GM12878 (cell line): Measurements from ENCODE around the gene GVQW3. TPM values are rescaled to one million over a fixed set of nuclear protein-coding genes. Genes with fewer than 3 reads are reported as not detected.
A peak's percentile ranks its signal among the peaks of the same experiment; 100 is the strongest.

Source experiments
- ATAC-seq: fragments of 200-7000 bp; cut with Tn5 transposase; 3 replicates; pipeline ENCODE4 v1.9.1; 2020; ENCODE audit warnings: mild to moderate bottlenecking, moderate library complexity
- Bru-seq: library from RNA; stranded (reverse); fragments of 400-500 nt; gene quantifications from one replicate; lab custom pipeline; 2021; lab: Mats Ljungman, UMichigan
- BruChase-seq, 2 experiments: library from RNA; stranded (reverse); fragments of 400-500 nt; gene quantifications; one replicate each; lab custom pipeline; 2021; lab: Mats Ljungman, UMichigan
- BruUV-seq: library from RNA; stranded (reverse); fragments of 400-500 nt; replicated peaks from 2 replicates; lab custom pipeline; 2021; lab: Mats Ljungman, UMichigan
- CTCF ChIA-PET: fragments of 300-600 bp; sonication (Branson Sonifier 250); formaldehyde crosslinking; extraction: SDS; loops from one replicate; lab custom pipeline; 2021; ENCODE audit warnings: inconsistent platforms; lab: Yijun Ruan, JAX
- POLR2A ChIA-PET: fragments of 350-600 bp; formaldehyde crosslinking; extraction: SDS; loops from one replicate; lab custom pipeline; 2021; ENCODE audit warnings: inconsistent platforms; lab: Charles Lee
- RAD21 ChIA-PET: fragments of 300-600 bp; sonication (Branson Sonifier 250); formaldehyde crosslinking; loops from one replicate; lab custom pipeline; 2023; ENCODE audit warnings: antibody characterized with exemption; ENCODE audit not compliant: unreplicated experiment; lab: Charles Lee
- SMC1A ChIA-PET: fragments of 300-600 bp; sonication (Branson Sonifier 250); formaldehyde crosslinking; loops from one replicate; lab custom pipeline; 2023; ENCODE audit not compliant: unreplicated experiment, uncharacterized antibody; lab: Charles Lee
- DNase-seq: peaks from one replicate; pipeline ENCODE4 v3.0.0-alpha.2; 2011; ENCODE audit warnings: low read depth, low spot score
- FAIRE-seq: peaks from 3 replicates; lab custom pipeline; 2011; peaks lifted over from hg19 to GRCh38; lab: Jason Lieb, UNC
- H2AFZ ChIP-seq: 2 replicates; pipeline ENCODE4 v1.6.0; 2011; ENCODE audit warnings: low read depth, low read length, control low read depth; ENCODE audit not compliant: control insufficient read depth
- H3K27ac ChIP-seq: 2 replicates; pipeline ENCODE4 v1.5.1; 2011; ENCODE audit warnings: control low read depth; ENCODE audit not compliant: control insufficient read depth, insufficient read depth
- H3K27me3 ChIP-seq, 2 experiments: replicated peaks in 1 of 2; 2 replicates each; pipeline versions ENCODE4 v1.6.0 to v1.6.1; 2011; ENCODE audit warnings: low read length in 1 of 2; ENCODE audit not compliant: control insufficient read depth in 2 of 2, insufficient read depth in 2 of 2
- H3K36me3 ChIP-seq, 2 experiments: 2 replicates each; pipeline ENCODE4 v1.5.1; 2011; ENCODE audit warnings: low read length in 1 of 2; ENCODE audit not compliant: control insufficient read depth in 2 of 2, insufficient read depth in 2 of 2
- H3K4me1 ChIP-seq: 2 replicates; pipeline ENCODE4 v1.6.1; 2011; ENCODE audit warnings: mild to moderate bottlenecking, low read length, moderate library complexity, mixed read lengths; ENCODE audit not compliant: control insufficient read depth, insufficient read depth
- H3K4me2 ChIP-seq: 2 replicates; pipeline ENCODE4 v1.6.0; 2011; ENCODE audit warnings: control low read depth; ENCODE audit not compliant: control insufficient read depth, insufficient read depth
- H3K4me3 ChIP-seq: fragments of 200-600 bp; sonication (generic); 2 replicates; pipeline ENCODE4 v1.5.1; 2016
- H3K79me2 ChIP-seq: 2 replicates; pipeline ENCODE4 v1.6.0; 2011; ENCODE audit warnings: low read length; ENCODE audit not compliant: control insufficient read depth, insufficient read depth
- H3K9ac ChIP-seq: 2 replicates; pipeline ENCODE4 v1.8.0; 2011; ENCODE audit warnings: low read length, control low read depth, mixed read lengths; ENCODE audit not compliant: control insufficient read depth, insufficient read depth
- H3K9me3 ChIP-seq: replicated peaks from 3 replicates; pipeline ENCODE4 v1.5.1; 2011; ENCODE audit warnings: mild to moderate bottlenecking, low read length; ENCODE audit not compliant: control insufficient read depth, insufficient read depth
- H4K20me1 ChIP-seq: 2 replicates; pipeline ENCODE4 v1.6.0; 2011; ENCODE audit not compliant: control insufficient read depth, insufficient read depth
- BRCA1 ChIP-seq: IDR thresholded peaks from 2 replicates; pipeline ENCODE4 v1.6.1; 2011; ENCODE audit warnings: low read depth, low read length, improper control_type of control experiment
- CBFB ChIP-seq: IDR thresholded peaks from 2 replicates; pipeline ENCODE4 v1.6.1; 2016; ENCODE audit warnings: antibody characterized with exemption, low read depth
- CBX5 ChIP-seq: sonication (generic); IDR thresholded peaks from 2 replicates; pipeline ENCODE4 v1.6.1; 2016; ENCODE audit warnings: low read depth, moderate library complexity, mild to moderate bottlenecking, inconsistent platforms
- CHD1 ChIP-seq: IDR thresholded peaks from 2 replicates; pipeline ENCODE4 v1.6.1; 2012; ENCODE audit warnings: low read depth, low read length, improper control_type of control experiment
- CHD2 ChIP-seq: IDR thresholded peaks from 2 replicates; pipeline ENCODE4 v1.6.1; 2011; ENCODE audit warnings: low read depth, low read length, improper control_type of control experiment, borderline replicate concordance
- CHD4 ChIP-seq: fragments of 200-600 bp; sonication (generic); IDR thresholded peaks from 2 replicates; pipeline ENCODE4 v1.6.1; 2016; ENCODE audit warnings: mild to moderate bottlenecking
- CREB1 ChIP-seq: IDR thresholded peaks from 2 replicates; pipeline ENCODE4 v1.6.1; 2012; ENCODE audit warnings: low read depth, mild to moderate bottlenecking, inconsistent platforms
- FOXK2 ChIP-seq: fragments of 450-650 bp; IDR thresholded peaks from 2 replicates; pipeline ENCODE4 v1.6.1; 2017; ENCODE audit warnings: mild to moderate bottlenecking, moderate library complexity
- KAT2A ChIP-seq: conservative IDR thresholded peaks from 2 replicates; pipeline ENCODE4 v1.6.1; 2011; ENCODE audit warnings: low read depth, low read length; ENCODE audit not compliant: control insufficient read depth
- MEF2B ChIP-seq: fragments of 450-650 bp; IDR thresholded peaks from 2 replicates; pipeline ENCODE4 v1.6.1; 2018; ENCODE audit warnings: mild to moderate bottlenecking, moderate library complexity; ENCODE audit not compliant: partially characterized antibody, poor library complexity, severe bottlenecking
- MYB ChIP-seq: fragments of 150-350 bp; IDR thresholded peaks from 2 replicates; pipeline ENCODE4 v1.6.1; 2014; ENCODE audit warnings: mild to moderate bottlenecking, low read depth, low read length, borderline replicate concordance
- NR2C1 ChIP-seq: fragments of 450-650 bp; IDR thresholded peaks from 2 replicates; pipeline ENCODE4 v1.6.1; 2017; ENCODE audit warnings: antibody characterized with exemption, mild to moderate bottlenecking, moderate library complexity
- NRF1 ChIP-seq: conservative IDR thresholded peaks from 2 replicates; pipeline ENCODE4 v1.6.1; 2011; ENCODE audit warnings: mild to moderate bottlenecking, low read depth, low read length, improper control_type of control experiment
- POLR2A ChIP-seq: IDR thresholded peaks from 2 replicates; pipeline ENCODE4 v1.6.1; 2011; ENCODE audit warnings: low read depth, mild to moderate bottlenecking, low read length
- RAD21 ChIP-seq: IDR thresholded peaks from 2 replicates; pipeline ENCODE4 v1.6.1; 2011; ENCODE audit warnings: mild to moderate bottlenecking, low read depth, low read length, moderate library complexity; ENCODE audit not compliant: insufficient read depth
- RELA ChIP-seq: fragments of 450-650 bp; IDR thresholded peaks from 2 replicates; pipeline ENCODE4 v1.8.0; 2014; ENCODE audit warnings: borderline replicate concordance; ENCODE audit not compliant: partially characterized antibody
- SIN3A ChIP-seq: IDR thresholded peaks from 2 replicates; pipeline ENCODE4 v1.6.1; 2012; ENCODE audit warnings: low read depth, low read length, improper control_type of control experiment
- TAF1 ChIP-seq: IDR thresholded peaks from 2 replicates; pipeline ENCODE4 v1.6.1; 2011; ENCODE audit warnings: mild to moderate bottlenecking, low read depth, low read length, borderline replicate concordance
- TBL1XR1 ChIP-seq: IDR thresholded peaks from 2 replicates; pipeline ENCODE4 v1.6.1; 2012; ENCODE audit warnings: low read depth, low read length, improper control_type of control experiment
- WGBS: methylation state at CpG from one replicate; pipeline ENCODE4 v1.1.6; 2016; ENCODE audit warnings: low lambda C conversion rate; ENCODE audit not compliant: insufficient replicate concordance, insufficient coverage; ENCODE audit errors: missing lambda C conversion rate; 5-methylcytosine and 5-hydroxymethylcytosine counted together
- in situ Hi-C: fragments of 300-500 bp; cut with MboI; formaldehyde crosslinking; loops from 9 replicates; pipeline ENCODE4 v1.14.3; 2018; ENCODE audit warnings: mixed read lengths
- intact Hi-C: fragments of 100-400 bp; cut with micrococcal nuclease; formaldehyde crosslinking; loops from one replicate; pipeline ENCODE4 v1.14.2; 2022; ENCODE audit not compliant: unreplicated experiment
- long read RNA-seq, 2 experiments: library from polyadenylated mRNA; unstranded; transcript quantifications; one replicate each; pipeline ENCODE4 v2.0.0, GENCODE V29; 2019 to 2020
- polyA minus RNA-seq, 3 experiments: library from RNA; depleted of rRNA, polyadenylated mRNA; stranded (reverse); fragments of >200 nt; gene quantifications; 2 replicates each; pipeline ENCODE4 v1.2.3, GENCODE V29; 2011
- polyA plus RNA-seq, 11 experiments: library from polyadenylated mRNA; depleted of rRNA in 4 of 11; unstranded in 6 of 11; stranded (reverse) in 5 of 11; fragments of >200 nt; fragmentation: Nextera tagmentation in 4 of 11; fragmentation: Illumina TruSeq in 1 of 11; extraction: Ambion mirVana in 4 of 11; extraction: Trizol in 1 of 11; gene quantifications; 1 replicate in 1 of 11; 2 replicates in 10 of 11; pipeline versions ENCODE4 v1.2.1 to v1.2.3, GENCODE V29; 2011 to 2016; ENCODE audit warnings: inconsistent platforms in 2 of 11, missing spikeins in 2 of 11, low read depth in 1 of 11
- total RNA-seq, 4 experiments: library from RNA; depleted of rRNA in 3 of 4; stranded (reverse); fragments of >200 nt in 3 of 4; fragmentation: Illumina TruSeq in 1 of 4; extraction: Trizol in 1 of 4; gene quantifications; 2 replicates each; pipeline versions ENCODE4 v1.2.1 to v1.2.3, GENCODE V29; 2013 to 2021
- TF ChIP-seq, protein P1 (sequence below): fragments of 450-650 bp; IDR thresholded peaks from 2 replicates; pipeline ENCODE4 v1.6.1; 2016; ENCODE audit warnings: mild to moderate bottlenecking

Gene GVQW3
- 14.8 and 16.3 TPM in 2 replicates for total RNA-seq (2013; cell fraction: nucleolus; rRNA removed)
- 1.9 and 2.0 TPM in 2 replicates for total RNA-seq (2014; rRNA removed)
- 1.6 and 1.9 TPM in 2 replicates for total RNA-seq (2014; rRNA removed; fragmentation: Illumina TruSeq; extraction: Trizol)
- 1.7 and 2.2 TPM in 2 replicates for total RNA-seq (2021)
- polyA plus RNA-seq (2011; ENCODE audit: low read depth): 0.59 TPM
- polyA plus RNA-seq (2011; rRNA removed): 3.3 and 4.6 TPM in 2 replicates
- polyA plus RNA-seq (2011; cell fraction: cytosol; rRNA removed): 2.4 and 2.5 TPM in 2 replicates
- polyA plus RNA-seq (2011; cell fraction: nucleus; rRNA removed): 4.7 and 6.6 TPM in 2 replicates
- 0.91 and 1.1 TPM in 2 replicates for polyA plus RNA-seq (2012)
- 1.9 and 2.5 TPM in 2 replicates for polyA plus RNA-seq (2014; fragmentation: Illumina TruSeq; extraction: Trizol)
- polyA plus RNA-seq (2014; fragmentation: Nextera tagmentation; extraction: Ambion mirVana): under 1 TPM; 0.13 to 0.75 TPM
- polyA plus RNA-seq (2014; rRNA removed): 2.9 and 3.3 TPM in 2 replicates
- polyA plus RNA-seq (2016; fragmentation: Nextera tagmentation; extraction: Ambion mirVana): under 1 TPM; 0.62 to 0.74 TPM
- 4.6 and 5.6 TPM in 2 replicates for polyA minus RNA-seq (2011; rRNA and poly(A)+ RNA removed)
- 1.5 and 2.3 TPM in 2 replicates for polyA minus RNA-seq (2011; cell fraction: cytosol; rRNA and poly(A)+ RNA removed)
- 5.8 and 7.4 TPM in 2 replicates for polyA minus RNA-seq (2011; cell fraction: nucleus; rRNA and poly(A)+ RNA removed)
- Bru-seq, nascent RNA: percentile 40 among the genes with signal in this experiment
- BruChase-seq, experiment 1, labeled RNA remaining after a 6-hour chase: percentile 27 among the genes with signal in this experiment
- BruChase-seq, experiment 2, labeled RNA remaining after a 2-hour chase: percentile 33 among the genes with signal in this experiment
- long read RNA-seq, experiment 1: 0 reads
- long read RNA-seq, experiment 2, partial matches to known transcripts: 0 of 2 reads
- long read RNA-seq, experiment 2, other reads (novel, unspliced or antisense): 0 of 2 reads

DNA sequence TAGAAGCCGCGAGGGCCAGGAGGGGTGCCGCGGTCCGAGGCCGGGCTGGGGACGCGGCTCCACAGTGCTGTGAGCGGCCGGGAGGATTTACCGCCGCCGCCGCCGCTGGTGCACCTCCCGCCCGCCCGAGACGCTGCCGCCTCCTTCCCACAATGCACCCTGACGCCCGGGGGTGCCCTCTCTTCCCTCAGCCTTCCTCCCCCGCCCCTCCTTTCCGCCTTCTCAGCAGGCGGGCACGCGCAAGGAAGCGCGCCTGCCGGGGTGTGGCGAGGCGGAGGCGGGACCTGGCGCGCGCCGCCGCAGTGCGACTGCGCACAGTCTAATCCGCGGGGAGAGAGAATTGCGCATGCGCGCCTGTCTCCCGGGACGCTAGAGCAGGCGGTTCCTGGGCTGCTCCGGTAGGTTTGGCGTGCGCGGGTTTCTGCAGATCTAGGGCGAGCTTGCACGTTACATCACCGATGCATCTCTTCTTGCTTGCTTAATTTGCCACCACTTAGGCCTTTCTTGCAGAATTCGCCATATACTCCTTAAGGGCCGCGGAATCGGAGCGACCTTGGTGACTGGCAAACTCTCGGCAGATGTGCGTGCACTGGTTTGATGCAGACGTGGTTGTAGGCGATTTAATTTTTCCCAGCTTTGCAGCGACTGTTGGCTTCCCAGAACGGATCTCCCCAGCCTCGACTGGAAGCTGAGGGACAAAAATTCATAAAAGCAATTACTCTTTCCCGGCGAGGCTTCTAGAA lies at the start of gene GVQW3, which contains the start of gene THAP12:
Gene GVQW3 (plus strand): TSS at position 347 of the 743 bp plus-strand sequence. CDS start 506 bp downstream, outside the sequence.
Gene THAP12 (minus strand): TSS at position 156 of the 743 bp plus-strand sequence. CDS start 296 bp downstream, outside the sequence.
- in situ Hi-C loops: no loop called here
- Histone ChIP-seq H3K79me2 (peaks cover 15% of the 10 kb centered on the region), H2AFZ (peak within 1 kb of the TSS; percentile 78), H3K36me3 (no peaks in the 10 kb centered on the region), H3K4me3 (peak within 1 kb of the TSS; percentile 71), H4K20me1 (peaks cover 2% of the 10 kb centered on the region; the same call in 1 of the 2 replicates), H3K4me2 (peak within 1 kb of the TSS; percentile 91), H3K27me3 (no peaks in the 10 kb centered on the region), H3K9me3 (no peaks in the 10 kb centered on the region), H3K27ac (0 out of 2 replicates have a peak within 1 kb of the TSS, but pooled peaks have one; percentile 7), H3K4me1 (peaks cover 22% of the 10 kb centered on the region), H3K9ac (peak within 1 kb of the TSS; percentile 63)
- BruUV-seq: TSS peak; percentile 80
- WGBS: under 1% methylated on average over 46 of the region's 69 CpGs
- ChIA-PET RAD21 (interaction anchor here (1.3 kb wide), 1 partner anchor 44 kb away, joined by 3 read pairs; no protein-coding TSS in a partner anchor), POLR2A (interaction anchor here (0.9 kb wide), 1 partner anchor 65 kb away, joined by 3 read pairs; no protein-coding TSS in a partner anchor), CTCF (interaction anchor here (1.1 to 1.9 kb wide), 2 partner anchors 9 to 61 kb away, joined by 3 to 7 read pairs; no protein-coding TSS in a partner anchor), SMC1A (interaction anchor here (1.5 to 1.7 kb wide), 3 partner anchors 14 to 68 kb away, joined by 4 read pairs; no protein-coding TSS in a partner anchor)
- peak; percentile 91 for ATAC-seq
- DNase-seq: peak; percentile 91
- FAIRE-seq: peak; percentile 90
- intact Hi-C loops: loop anchor here (2.0 to 5.0 kb wide), 2 partner anchors 64 to 144 kb away; partner anchors contain the start of gene EMSY
- TF ChIP-seq CHD2: peak; percentile 27; the same call in 1 of the 2 replicates
- TF ChIP-seq FOXK2: no peak
- no peak for TF ChIP-seq TBL1XR1
- TF ChIP-seq NRF1: peak; percentile 94
- TF ChIP-seq CHD4: no peak
- TF ChIP-seq MYB: no peak
- no peak for TF ChIP-seq RELA
- no peak for TF ChIP-seq KAT2A
- TF ChIP-seq BRCA1: no peak
- TF ChIP-seq CREB1: peak; percentile 41
- 0 out of 2 replicates have a peak, but pooled peaks have one; percentile 51 for TF ChIP-seq CHD1
- TF ChIP-seq, protein P1, sequence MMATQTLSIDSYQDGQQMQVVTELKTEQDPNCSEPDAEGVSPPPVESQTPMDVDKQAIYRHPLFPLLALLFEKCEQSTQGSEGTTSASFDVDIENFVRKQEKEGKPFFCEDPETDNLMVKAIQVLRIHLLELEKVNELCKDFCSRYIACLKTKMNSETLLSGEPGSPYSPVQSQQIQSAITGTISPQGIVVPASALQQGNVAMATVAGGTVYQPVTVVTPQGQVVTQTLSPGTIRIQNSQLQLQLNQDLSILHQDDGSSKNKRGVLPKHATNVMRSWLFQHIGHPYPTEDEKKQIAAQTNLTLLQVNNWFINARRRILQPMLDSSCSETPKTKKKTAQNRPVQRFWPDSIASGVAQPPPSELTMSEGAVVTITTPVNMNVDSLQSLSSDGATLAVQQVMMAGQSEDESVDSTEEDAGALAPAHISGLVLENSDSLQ: 0 out of 2 replicates have a peak, but pooled peaks have one; percentile 13
- no peak for TF ChIP-seq NR2C1
- TF ChIP-seq CBX5: 0 out of 2 replicates have a peak, but pooled peaks have one; percentile 30
- 0 out of 2 replicates have a peak, but pooled peaks have one; percentile 44 for TF ChIP-seq TAF1
- TF ChIP-seq MEF2B: peak; percentile 38
- TF ChIP-seq SIN3A: peak; percentile 65
- peak; percentile 72 for TF ChIP-seq POLR2A
- peak; percentile 20; the same call in 1 of the 2 replicates for TF ChIP-seq CBFB
- no peak for TF ChIP-seq RAD21
